Activated naive CD8-positive, alpha-beta T cell treated with anti-CD3 and anti-CD28 coated beads, Interleukin-2, amount 50 U/mL, for 16 hours (primary cell): ENCODE data around the gene STOX2.

ENCODE experiments used
- DNase-seq: peaks from one replicate; pipeline ENCODE4 v3.0.0-alpha.2; 2020; ENCODE audit warnings: low read depth, low spot score

STOX2 gene

DNA sequence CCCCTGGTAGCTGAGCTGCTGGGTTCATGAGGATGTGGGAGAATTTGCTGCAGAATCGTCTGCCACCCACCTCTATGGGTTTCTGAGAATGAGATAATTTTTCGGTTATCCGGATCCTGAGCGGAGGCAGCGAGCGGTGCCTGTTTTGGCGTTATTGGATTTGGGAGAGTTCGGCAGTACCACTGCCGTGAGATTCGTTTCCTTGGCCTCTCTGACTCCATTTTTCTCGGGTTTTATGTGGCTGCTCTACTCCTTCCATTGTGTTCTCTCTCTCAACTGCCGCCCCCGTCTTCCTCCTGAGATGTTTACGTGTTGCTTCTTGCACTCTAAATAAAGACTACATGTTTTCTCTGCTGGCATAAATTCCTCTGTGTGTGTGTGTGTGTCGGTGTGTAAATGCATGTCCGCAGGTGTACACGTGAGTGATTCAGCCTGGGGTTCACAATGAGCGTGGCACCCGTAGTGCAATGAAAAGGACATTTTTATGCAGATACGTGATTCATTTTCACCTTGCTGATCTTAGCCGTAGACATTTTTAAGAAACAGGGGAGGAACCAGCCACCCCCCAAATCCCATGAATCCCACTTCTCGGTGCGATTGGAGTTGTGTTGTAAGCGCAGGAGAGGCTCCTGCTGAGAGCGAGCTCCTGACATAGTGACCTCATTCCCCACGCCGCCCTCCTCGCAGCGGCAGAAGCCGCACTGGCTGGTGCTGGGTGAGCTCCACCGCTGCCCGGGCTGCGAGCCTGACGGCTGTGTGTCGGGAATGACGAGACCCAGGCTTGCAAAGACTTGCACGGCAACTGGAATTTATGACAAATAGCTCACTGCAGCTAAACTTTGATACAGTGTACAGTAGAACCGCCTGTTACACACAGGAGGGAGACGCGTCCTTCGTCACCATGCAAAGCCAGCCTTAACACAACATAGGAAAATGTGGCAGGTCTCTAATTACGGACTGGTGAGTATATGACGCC lies 82.2 kb downstream of the STOX2 start:
- no peak for DNase-seq

DNA sequence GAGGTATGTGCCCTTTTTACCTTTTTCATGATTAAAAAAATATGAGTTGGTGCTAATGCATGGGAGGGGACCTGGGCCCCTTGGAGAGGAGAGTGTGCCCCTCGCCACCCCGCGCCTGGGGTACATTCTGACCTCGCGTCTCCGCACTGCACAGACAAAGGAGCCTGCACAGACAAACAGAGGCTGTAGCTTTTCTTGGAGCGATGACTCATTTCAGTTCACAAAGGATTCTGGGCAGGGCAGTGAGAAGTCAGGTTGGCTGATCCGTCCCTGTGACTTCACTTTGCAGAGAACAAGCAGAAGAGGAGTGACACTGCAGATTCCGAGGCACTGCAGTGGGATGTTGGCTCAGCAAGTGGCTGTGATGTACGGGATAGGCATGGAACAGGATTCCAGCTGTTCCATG lies 82.9 kb downstream of the STOX2 start:
- DNase-seq = no peak

DNA sequence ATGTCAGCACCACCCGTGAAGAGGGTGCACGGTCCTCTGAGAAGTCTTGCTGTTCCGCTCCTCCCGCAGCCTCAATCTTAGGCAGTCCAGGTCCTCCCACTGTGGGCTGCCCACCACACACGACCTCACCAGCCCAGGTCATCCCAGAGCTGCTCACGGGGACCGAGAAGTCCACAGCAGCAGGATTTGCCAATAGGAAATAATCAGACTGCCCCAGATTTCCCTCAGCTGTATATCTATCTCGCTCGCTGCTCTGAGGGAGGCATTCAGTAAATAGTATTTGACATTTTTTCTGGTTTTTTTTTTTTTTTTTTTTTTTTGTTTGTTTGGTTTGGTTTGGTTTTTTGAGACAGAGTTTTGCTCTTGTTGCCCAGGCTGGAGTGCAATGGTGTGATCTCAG lies 83.8 kb downstream of the STOX2 start:
- DNase-seq = no peak

DNA sequence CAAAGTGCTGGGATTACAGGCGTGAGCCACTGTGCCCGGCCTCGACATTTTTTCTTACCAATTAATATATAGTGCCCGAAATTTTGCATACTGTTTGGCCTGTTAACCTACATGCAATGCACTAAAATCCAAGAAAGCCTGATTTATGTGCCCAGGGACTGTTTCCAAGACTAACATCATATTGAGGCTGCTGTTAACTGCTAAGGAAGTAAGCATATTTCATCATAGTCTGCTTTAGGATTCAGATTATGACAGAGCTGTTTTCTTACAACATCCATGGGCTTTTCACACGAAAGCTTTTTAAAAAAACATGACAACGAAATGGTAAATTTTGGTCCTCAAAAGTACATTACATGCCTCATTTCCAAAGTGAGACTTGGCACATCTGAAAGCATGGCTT lies 84.4 kb downstream of the STOX2 start:
- no peak for DNase-seq

DNA sequence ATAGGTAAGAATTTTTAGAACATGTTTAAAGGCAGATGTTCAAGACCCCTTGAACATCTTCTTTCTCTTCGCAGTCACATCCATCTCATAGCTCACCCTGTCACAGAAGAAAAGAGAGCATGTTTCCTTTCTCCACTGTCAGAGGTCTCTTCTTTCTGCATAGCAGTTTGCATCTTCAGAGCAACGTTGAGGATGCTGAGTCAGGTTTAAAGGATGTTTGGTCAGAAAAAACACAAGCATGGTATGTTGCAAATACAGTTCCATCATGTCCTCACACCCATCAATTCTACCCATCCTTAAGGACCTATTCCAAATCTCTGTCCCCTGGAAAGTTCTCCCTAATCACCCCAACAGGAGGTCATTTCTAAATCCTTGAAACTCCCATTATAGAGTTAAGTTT lies 84.8 kb downstream of the STOX2 start:
- no peak for DNase-seq

DNA sequence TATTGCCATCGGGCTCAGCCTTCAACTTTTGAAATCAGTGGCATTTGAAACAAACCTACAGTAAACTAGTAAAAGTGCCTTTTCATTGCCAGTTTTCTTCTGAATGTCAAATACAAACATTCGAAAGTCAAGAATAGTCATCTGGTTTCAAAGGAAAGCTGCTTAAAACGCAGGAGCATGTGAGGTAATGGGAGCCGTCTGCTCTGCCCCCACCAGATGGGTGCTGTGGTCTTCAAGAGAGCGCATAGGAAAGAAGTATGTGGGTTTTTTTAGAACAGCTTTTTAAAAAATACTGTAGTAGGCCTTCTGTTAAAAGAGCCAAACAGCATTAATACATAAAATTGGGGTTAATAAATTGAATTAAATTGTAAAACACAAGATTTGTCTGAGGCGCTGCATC lies 88.6 kb downstream of the STOX2 start:
- no peak for DNase-seq

DNA sequence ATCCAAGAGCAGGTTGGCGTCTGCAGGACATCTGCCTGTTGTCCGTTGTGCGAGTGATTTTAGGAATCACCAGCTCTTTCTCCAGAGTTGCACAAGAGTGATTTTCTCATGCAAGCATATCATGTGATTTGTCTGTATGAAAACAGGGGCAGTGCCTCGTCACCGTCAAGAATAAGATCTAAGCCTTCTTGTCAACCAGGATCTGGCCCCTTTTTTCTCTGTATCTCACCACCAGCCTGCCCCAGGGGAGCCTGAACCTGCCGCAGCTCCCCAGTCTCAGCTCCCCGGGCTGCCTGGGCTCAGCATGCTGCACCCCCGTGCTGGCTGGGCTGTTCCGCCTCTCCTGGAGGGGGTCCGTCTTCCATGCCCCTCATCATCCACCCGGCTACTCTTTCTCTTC lies 90.5 kb downstream of the STOX2 start:
- DNase-seq = no peak

DNA sequence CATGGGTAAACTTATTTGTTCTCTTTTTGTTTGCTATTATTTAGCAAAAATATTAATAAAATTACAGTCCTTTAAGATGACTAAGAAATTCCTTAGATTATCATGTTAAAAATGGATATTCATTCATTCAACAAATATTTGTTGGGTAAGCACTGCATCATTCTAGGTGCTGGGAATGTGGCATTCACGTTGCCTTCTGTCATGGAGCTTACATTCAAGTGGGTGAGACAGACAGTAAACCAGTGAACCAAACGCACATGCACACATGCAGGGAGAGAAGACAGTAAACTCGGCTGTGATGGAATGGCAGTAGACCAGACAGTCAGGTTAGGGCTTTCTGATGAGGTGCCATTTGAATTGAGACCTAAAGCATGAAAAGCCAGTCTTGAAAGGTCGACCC lies 91.8 kb downstream of the STOX2 start:
- no peak for DNase-seq

DNA sequence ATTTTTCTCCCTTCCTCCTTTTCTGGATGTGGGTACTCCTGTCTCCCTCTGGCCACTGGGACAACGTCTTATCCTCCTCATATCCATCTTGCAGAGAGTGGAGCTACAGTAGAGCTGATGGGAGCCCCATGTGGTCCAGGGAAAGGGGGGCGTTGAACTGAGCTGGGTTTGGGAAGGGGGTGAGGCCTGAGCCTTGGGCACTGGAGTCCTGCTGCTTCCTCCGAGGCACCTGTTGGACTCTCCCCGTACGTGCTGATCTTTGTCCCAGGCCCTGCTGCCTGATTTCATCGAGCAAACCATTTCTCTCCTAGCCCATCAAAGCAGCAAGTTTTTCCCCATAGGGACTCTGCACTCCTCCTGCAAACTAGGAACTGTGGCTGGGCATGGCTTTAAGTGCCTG lies 94.3 kb downstream of the STOX2 start:
- no peak for DNase-seq

DNA sequence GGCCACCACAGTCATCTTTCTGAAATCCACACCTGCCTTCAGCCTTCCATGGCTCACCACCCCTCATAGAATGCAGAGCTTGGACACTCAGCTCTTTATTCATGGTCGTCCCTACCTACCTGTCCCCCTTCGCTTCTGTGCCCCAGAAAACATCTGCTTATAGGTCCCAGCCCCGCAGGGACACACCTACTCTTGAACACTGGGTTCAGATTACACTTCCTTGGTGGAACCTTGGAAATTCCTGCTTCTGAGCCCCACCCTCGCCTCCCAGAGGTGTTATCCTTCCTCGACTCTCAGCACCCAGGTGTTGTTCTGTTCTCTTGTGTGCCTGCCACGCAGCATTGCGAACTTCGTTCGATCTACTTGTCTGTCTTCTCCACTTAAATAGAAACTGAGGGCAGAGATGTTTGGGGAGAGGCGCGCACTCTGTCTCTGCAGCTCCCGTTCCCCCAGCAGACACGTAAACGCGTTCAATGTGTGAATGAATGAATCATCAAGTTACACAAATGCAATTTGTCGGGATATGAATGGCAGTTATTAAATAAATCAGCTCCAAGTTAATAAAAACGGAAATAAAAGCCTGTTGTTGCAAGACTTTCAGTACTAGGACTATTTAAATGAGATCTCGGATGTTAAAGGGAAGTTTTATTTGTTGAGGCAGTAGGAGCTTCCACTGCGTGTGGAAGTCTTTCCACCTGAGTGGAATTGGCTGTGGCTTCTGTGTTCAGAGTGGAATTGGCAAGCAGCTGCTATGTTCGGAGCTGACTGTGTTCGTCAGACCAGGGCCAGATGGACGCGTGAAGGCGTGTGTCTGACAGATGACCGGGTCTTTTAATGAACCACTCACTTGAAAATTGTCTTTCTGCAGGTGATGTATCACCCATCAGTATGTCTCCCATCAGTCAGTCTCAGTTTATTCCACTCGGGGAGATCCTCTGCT lies 95.6 kb downstream of the STOX2 start:
- DNase-seq = no peak

DNA sequence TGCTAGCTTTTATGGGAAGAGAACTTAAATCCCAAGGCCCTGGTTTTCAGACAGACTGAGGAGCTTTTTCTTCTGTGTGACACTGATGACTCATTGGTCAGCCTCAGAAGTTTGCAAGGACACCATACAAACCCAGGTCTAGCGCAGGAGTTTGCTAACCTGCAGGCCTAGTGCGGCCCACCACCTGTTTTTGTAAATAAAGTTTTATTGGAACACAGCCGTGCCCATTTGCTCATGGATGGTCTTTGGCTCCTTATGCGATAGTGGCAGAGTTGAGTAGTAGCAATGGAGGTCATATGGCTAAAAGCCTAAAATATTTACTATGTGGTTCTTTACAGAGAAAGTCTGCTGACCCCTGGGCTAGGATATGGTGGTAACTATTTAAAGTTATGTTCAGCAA lies 98.3 kb downstream of the STOX2 start:
- no peak for DNase-seq

DNA sequence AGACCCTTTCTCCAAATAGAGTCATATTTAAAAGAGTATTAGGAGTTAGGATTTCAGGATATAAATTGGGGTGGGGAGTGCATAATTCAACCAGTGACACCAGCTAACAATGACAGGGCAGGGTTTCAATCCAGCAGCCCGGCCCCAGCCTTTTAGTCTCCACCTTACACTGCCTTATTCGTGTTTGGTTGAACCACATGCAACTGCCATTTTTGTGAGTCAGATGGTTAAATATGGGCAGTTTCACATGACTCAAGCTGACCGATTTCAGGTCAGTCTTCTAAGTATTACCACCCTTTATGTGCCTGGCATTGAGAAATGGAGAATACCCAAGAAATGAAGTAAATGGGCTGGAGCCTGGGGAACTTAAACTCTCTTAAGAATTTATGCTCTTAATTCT lies 102.8 kb downstream of the STOX2 start:
- no peak for DNase-seq

DNA sequence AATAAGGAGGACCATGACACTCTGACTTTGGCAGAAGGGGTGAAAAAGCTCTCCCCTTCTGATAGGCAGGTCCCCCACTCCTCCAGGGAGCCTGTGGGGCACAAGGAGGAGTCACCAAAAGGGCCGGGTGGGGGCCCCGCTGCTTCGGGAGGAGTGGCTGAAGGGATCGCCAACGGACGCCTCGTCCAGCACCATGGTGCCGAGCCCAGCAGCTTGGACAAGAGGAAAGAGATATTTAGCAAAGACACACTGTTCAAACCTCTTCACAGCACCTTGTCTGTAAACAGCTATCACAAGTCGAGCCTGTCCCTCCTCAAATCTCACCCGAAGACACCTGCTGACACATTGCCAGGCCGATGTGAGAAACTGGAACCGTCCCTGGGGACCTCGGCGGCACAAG lies 105.6 kb downstream of the STOX2 start:
- no peak for DNase-seq

DNA sequence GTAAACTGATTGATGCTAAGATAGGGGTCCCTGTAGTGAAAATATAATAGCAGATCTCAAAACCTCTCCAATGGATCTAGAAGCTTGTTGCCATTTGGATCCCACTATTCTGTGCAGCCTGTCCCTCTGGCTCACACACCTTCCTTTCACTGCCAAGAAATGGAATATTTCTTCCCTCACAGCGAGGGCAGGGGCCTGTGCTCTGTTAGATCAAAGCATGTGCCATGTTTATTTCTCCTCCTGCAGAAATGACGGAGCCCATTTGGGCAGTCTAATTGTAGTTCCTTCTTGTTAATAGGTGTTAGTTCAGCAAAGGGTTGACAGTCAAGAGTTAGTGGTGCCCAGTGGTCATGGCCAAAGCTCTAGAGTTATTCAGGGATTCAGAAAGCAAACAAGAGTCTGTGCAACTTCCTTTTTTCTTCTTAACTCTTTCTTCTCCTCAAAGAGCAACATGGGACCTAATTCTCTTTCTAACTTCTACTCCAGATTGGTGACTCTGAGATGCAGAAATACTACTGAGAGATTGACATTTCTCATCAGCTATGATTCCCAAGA lies 106.8 kb downstream of the STOX2 start:
- no peak for DNase-seq

DNA sequence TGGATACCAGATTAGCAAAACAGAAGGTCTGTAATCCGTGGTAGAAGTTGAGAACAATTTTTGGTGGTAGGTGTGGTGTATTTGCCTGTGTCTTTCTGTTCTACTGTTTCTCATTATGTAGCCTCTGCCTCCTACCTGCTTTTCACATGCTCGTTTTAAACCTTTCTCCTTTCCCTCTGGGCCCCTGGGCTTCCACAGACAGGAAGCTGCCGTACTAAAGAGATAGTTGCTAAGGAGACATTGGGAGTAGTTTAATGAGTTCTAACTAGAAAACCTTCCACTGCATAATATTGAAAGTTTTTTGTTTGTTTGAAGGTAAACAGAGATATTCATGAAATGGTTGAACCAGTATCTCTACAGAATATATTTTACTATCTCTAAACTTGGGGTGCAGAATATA lies 107.8 kb downstream of the STOX2 start:
- DNase-seq = no peak

DNA sequence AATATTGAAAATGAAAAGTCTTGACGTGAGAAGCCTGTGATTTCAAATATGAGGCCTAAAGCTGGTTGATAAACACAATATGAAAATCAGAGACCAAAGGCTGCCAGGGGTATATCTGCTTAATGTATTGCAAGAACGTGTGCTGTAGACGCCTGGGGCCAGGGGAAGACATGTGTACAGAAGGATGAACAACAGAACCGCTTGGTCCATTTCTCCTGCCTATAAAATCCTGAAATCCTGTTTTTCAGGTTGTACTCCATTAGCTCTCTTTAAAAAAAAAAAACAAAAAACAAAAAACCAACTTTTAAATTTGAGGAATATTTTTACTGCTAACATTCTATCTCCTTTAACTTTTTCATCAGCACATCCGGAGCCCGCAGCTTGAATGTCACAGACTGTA lies 109.2 kb downstream of the STOX2 start:
- no peak for DNase-seq

DNA sequence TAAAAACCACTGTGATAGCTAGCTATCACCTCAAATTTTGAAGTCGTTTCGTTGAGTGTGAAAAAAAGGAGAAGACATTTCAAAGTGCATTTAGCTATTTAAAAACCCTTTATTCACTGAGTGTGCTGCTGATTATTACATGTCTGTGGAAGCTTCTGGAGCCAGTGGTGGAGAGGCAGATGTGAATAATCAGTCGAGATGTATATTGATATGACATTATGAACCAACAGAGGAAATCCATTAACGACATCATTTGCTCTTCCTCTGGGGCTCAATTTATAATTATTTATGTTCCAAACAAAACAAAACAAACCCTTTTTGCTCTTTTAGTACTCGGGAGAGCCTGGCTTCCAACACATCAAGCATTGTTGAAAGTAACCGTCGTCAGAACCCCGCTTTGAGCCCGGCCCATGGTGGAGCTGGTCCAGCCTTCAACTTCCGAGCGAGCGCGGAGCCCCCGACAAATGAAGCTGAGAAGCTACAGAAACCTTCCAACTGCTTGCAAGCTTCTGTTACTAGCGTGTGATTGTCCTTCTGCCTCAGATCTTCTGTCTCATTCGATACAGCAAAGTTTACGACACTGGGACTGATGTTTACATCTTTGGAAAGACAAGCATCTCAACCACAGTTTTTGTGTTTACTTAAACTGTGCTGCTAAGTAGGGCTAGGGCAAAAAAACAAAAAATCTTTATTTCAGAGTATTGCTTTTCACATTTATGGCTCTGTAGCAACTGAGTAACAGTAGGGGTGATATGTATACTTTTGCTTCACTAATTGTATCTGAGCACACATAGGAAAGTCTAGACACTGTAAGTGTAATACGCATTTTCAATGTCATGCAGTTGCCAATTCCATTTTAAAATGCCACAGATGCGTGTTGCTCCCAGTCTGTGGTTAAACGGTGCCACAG lies 111.9 kb downstream of the STOX2 start:
- no peak for DNase-seq

DNA sequence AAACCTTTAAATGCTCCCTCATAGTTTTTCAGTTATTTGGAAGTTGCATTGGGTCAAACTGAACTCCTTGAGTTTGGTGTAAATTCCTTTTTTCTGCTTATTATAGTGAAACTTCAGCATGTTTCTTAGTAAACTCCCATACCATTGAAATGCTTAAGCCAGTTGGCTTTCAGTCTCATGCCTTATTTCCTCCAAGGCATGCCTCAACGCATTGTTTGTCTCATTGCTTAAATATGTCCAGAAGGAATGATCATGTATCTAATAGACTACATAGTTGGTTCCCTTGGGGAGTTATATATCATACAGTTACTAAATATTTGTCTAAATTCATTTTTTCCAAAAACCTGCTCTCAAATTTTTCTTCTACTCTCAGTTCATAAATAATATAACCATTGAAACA lies 114.0 kb downstream of the STOX2 start:
- DNase-seq = no peak

DNA sequence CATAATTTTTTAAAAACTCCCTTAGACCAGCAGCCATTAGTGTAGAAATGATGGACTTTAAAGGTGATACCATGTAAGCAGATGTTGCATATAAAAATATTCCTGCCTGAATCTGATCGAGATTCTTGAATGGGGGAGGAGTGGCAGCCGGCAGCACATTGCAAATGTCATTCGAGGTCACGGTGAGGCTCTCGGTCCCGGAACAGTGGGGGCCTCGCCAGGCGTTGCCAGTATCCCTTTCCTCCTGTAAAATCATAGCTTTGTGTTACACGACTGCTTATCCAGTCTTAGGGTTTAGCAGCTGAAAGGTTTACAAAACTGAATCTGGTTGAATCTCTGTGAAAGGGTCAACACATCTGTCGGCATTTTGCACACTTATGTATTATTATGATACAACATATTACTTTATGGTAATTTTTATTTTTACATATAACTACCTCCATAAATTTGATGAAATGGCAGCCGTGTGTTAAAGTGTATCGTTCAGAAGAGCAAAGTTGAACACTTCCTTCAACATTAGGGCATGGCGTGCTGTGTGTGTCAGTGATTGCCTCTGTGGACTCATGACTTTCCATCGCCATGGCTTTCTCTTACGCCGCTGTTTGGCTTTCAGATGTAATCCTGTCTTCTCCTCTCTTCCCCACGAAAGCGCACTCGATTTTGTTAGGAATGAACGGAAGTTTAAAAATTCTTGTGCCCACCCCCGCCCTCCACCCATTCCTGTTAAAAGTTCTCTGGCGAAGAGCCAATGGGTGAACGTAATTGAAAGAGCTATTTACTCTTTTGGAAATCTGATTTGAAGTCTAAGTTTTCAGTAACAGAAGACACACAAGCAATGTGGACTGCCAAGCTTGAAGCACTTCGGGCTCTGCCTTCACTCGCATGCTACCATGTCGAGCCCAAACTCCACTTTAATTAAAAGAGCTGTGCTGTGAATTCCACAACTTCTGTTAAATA lies 114.8 kb downstream of the STOX2 start:
- no peak for DNase-seq

DNA sequence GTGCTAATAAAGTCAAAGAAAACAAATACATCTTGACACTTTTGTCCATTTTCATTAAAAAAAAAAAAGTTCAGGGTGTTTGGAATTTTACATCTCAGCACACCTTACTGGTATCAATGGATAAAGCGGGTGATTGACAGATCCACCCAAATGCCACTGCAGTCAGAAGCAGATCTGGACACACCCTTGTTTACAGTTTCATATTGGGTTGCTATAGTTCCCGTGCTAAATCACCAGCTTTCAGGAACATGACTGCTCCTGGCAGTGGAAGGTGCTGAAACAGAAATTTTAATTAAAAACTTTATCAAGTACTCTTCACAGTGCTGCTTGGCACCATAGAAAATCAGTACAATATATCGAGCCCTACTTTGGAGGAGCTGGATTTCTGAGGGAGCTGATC lies 116.3 kb downstream of the STOX2 start:
- no peak for DNase-seq
